H9 (cell line): ENCODE measurements around the gene WNT4. TPM values are rescaled to one million over a fixed set of nuclear protein-coding genes. Genes with fewer than 3 reads are reported as not detected.

Experiments
- DNase-seq: peaks from one replicate; pipeline ENCODE4 v3.0.0-alpha.2; 2017
- H2AFZ ChIP-seq: one replicate; pipeline ENCODE4 v1.6.1; 2013; ENCODE audit warnings: mild to moderate bottlenecking, low read length, control low read depth, moderate library complexity
- H2AK5ac ChIP-seq: 2 replicates; pipeline ENCODE4 v1.6.1; 2013; ENCODE audit warnings: low read length, control low read depth, mixed read lengths; ENCODE audit not compliant: insufficient read length
- H2BK120ac ChIP-seq: one replicate; pipeline ENCODE4 v1.6.1; 2013; ENCODE audit warnings: low read depth, mild to moderate bottlenecking, low read length, control low read depth, inconsistent platforms; ENCODE audit not compliant: poor library complexity, severe bottlenecking
- H2BK12ac ChIP-seq: 2 replicates; pipeline ENCODE4 v1.6.1; 2013; ENCODE audit warnings: low read length, control low read depth, mixed read lengths, low read depth; ENCODE audit not compliant: insufficient read length
- H2BK15ac ChIP-seq: 2 replicates; pipeline ENCODE4 v1.6.1; 2013; ENCODE audit warnings: low read depth, low read length, control low read depth
- H2BK20ac ChIP-seq: one replicate; pipeline ENCODE4 v1.6.1; 2013; ENCODE audit warnings: low read depth, mild to moderate bottlenecking, low read length, control low read depth, inconsistent platforms; ENCODE audit not compliant: poor library complexity, severe bottlenecking
- H2BK5ac ChIP-seq: 2 replicates; pipeline ENCODE4 v1.6.1; 2013; ENCODE audit warnings: low read length, control low read depth, mixed read lengths; ENCODE audit not compliant: insufficient read length
- H3K14ac ChIP-seq: 2 replicates; pipeline ENCODE4 v1.6.1; 2013; ENCODE audit warnings: low read length, control low read depth; ENCODE audit not compliant: insufficient read depth
- H3K18ac ChIP-seq: 2 replicates; pipeline ENCODE4 v1.6.1; 2013; ENCODE audit warnings: low read depth, mild to moderate bottlenecking, mixed read lengths, low read length, control low read depth; ENCODE audit not compliant: insufficient read length
- H3K23ac ChIP-seq: 2 replicates; pipeline ENCODE4 v1.6.1; 2013; ENCODE audit warnings: low read length, control low read depth, mixed read lengths, low read depth; ENCODE audit not compliant: insufficient read length
- H3K23me2 ChIP-seq: 2 replicates; pipeline ENCODE4 v1.6.1; 2013; ENCODE audit warnings: low read depth, mild to moderate bottlenecking, mixed read lengths, low read length, control low read depth; ENCODE audit not compliant: insufficient read length, poor library complexity, severe bottlenecking
- H3K27ac ChIP-seq: 2 replicates; pipeline ENCODE4 v1.5.1; 2013; ENCODE audit warnings: low read length, control low read depth, mixed read lengths, low read depth; ENCODE audit not compliant: insufficient read length
- H3K27me3 ChIP-seq: 2 replicates; pipeline ENCODE4 v1.6.1; 2013; ENCODE audit warnings: low read length, control low read depth, inconsistent platforms; ENCODE audit not compliant: insufficient read depth
- H3K4ac ChIP-seq: 2 replicates; pipeline ENCODE4 v1.6.1; 2013; ENCODE audit warnings: low read depth, mild to moderate bottlenecking, control low read depth, inconsistent platforms, low read length, moderate library complexity
- H3K4me1 ChIP-seq: 2 replicates; pipeline ENCODE4 v1.6.1; 2013; ENCODE audit warnings: low read length, control low read depth, inconsistent platforms; ENCODE audit not compliant: insufficient read depth
- H3K4me2 ChIP-seq: 2 replicates; pipeline ENCODE4 v1.6.1; 2013; ENCODE audit warnings: low read length, control low read depth, mixed read lengths; ENCODE audit not compliant: insufficient read length, insufficient read depth
- H3K56ac ChIP-seq: 2 replicates; pipeline ENCODE4 v1.6.1; 2013; ENCODE audit warnings: low read depth, mild to moderate bottlenecking, mixed read lengths, low read length, control low read depth; ENCODE audit not compliant: insufficient read length
- H3K79me1 ChIP-seq: 2 replicates; pipeline ENCODE4 v1.6.1; 2013; ENCODE audit warnings: low read depth, mild to moderate bottlenecking, moderate library complexity, low read length, control low read depth, inconsistent platforms; ENCODE audit not compliant: insufficient read depth, poor library complexity, severe bottlenecking
- H3K79me2 ChIP-seq: 2 replicates; pipeline ENCODE4 v1.6.1; 2013; ENCODE audit warnings: low read length, control low read depth, inconsistent platforms; ENCODE audit not compliant: insufficient read depth
- H3K9ac ChIP-seq: 2 replicates; pipeline ENCODE4 v1.6.1; 2013; ENCODE audit warnings: low read length, control low read depth, mixed read lengths; ENCODE audit not compliant: insufficient read length; ENCODE audit errors: extremely low read depth
- H3K9me3 ChIP-seq: one replicate; pipeline ENCODE4 v1.6.1; 2013; ENCODE audit warnings: low read depth, low read length, inconsistent platforms; ENCODE audit not compliant: control insufficient read depth
- H3T11ph ChIP-seq: one replicate; pipeline ENCODE4 v1.6.1; 2013; ENCODE audit warnings: mild to moderate bottlenecking, low read length, control low read depth, inconsistent platforms
- H4K20me1 ChIP-seq: one replicate; pipeline ENCODE4 v1.6.1; 2013; ENCODE audit not compliant: control insufficient read depth, insufficient read length, insufficient read depth
- H4K5ac ChIP-seq: 2 replicates; pipeline ENCODE4 v1.6.1; 2013; ENCODE audit warnings: low read depth, mild to moderate bottlenecking, mixed read lengths, low read length, control low read depth; ENCODE audit not compliant: insufficient read length
- H4K8ac ChIP-seq: replicated peaks from 2 replicates; pipeline ENCODE4 v1.6.1; 2013; ENCODE audit warnings: low read length, control low read depth, mixed read lengths, low read depth; ENCODE audit not compliant: insufficient read length
- H4K91ac ChIP-seq: 2 replicates; pipeline ENCODE4 v1.6.1; 2013; ENCODE audit warnings: low read depth, mild to moderate bottlenecking, moderate library complexity, mixed read lengths, low read length, control low read depth; ENCODE audit not compliant: insufficient read length
- H3K27ac Mint-ChIP-seq, 3 experiments: 2 replicates in 2 of 3; 3 replicates in 1 of 3; pipeline ENCODE4 v1.8.0; 2020 to 2021; ENCODE audit warnings: mixed read lengths in 3 of 3, mild to moderate bottlenecking in 1 of 3, moderate library complexity in 1 of 3
- H3K27me3 Mint-ChIP-seq: 2 replicates; pipeline ENCODE4 v1.8.0; 2021; ENCODE audit warnings: low read depth, mild to moderate bottlenecking, moderate library complexity, mixed read lengths
- H3K36me3 Mint-ChIP-seq, 3 experiments: 2 replicates in 2 of 3; 3 replicates in 1 of 3; pipeline ENCODE4 v1.8.0; 2020 to 2021; ENCODE audit warnings: low read depth in 3 of 3, mixed read lengths in 3 of 3; ENCODE audit not compliant: insufficient read depth in 1 of 3
- H3K4me1 Mint-ChIP-seq, 2 experiments: 2 replicates each; pipeline ENCODE4 v1.8.0; 2020; ENCODE audit warnings: mixed read lengths in 2 of 2
- H3K4me3 Mint-ChIP-seq, 2 experiments: 2 replicates in 1 of 2; 3 replicates in 1 of 2; pipeline ENCODE4 v1.8.0; 2020 to 2021; ENCODE audit warnings: mild to moderate bottlenecking in 2 of 2, mixed read lengths in 2 of 2, moderate library complexity in 1 of 2
- H3K9me3 Mint-ChIP-seq, 2 experiments: 2 replicates in 1 of 2; 3 replicates in 1 of 2; pipeline ENCODE4 v1.8.0; 2020; ENCODE audit warnings: mild to moderate bottlenecking in 2 of 2, mixed read lengths in 2 of 2, moderate library complexity in 1 of 2
- CTCF ChIP-seq: fragments of 200-600 bp; sonication (generic); conservative IDR thresholded peaks from 3 replicates; pipeline ENCODE4 v1.8.0; 2021; ENCODE audit warnings: antibody characterized with exemption, mild to moderate bottlenecking
- WGBS: extraction: QIAGEN DNeasy Blood & Tissue Kit; methylation state at CpG from one replicate; pipeline ENCODE4 v1.1.7; 2013; ENCODE audit warnings: missing lambda C conversion rate, low lambda C conversion rate, mixed read lengths; ENCODE audit not compliant: insufficient read length; ENCODE audit errors: extremely low coverage; 5-methylcytosine and 5-hydroxymethylcytosine counted together
- total RNA-seq: library from RNA; stranded (reverse); gene quantifications from 2 replicates; pipeline ENCODE4 v1.2.1, GENCODE V29; 2021

Gene WNT4
- total RNA-seq, 1 experiment from 2014 or later: 1.4 TPM

- Histone ChIP-seq H3K4ac (no peak overlapping the region), H3K9me3 (no peaks in the 10 kb centered on the region), H3K9ac (no peak overlapping the region), H2BK12ac (no peak overlapping the region), H3K18ac (no peak overlapping the region), H3K4me2 (no peak overlapping the region), H3K23ac (no peak overlapping the region), H3K79me2 (peaks cover 1% of the 10 kb centered on the region; the same call in 1 of the 2 replicates), H3K14ac (no peak overlapping the region), H2BK15ac (no peak overlapping the region), H3K79me1 (peaks cover under 1% of the 10 kb centered on the region), H3K4me1 (no peaks in the 10 kb centered on the region), H4K20me1 (no peaks in the 10 kb centered on the region), H4K5ac (no peak overlapping the region), H2AFZ (no peak overlapping the region), H3K23me2 (no peaks in the 10 kb centered on the region), H3K56ac (no peak overlapping the region), H2BK20ac (no peak overlapping the region), H3T11ph (no peak overlapping the region), H3K27me3 (no peaks in the 10 kb centered on the region), H4K91ac (no peak overlapping the region), H2BK120ac (no peak overlapping the region), H2AK5ac (no peak overlapping the region), H4K8ac (no peak overlapping the region), H2BK5ac (no peak overlapping the region), H3K27ac (no peak overlapping the region)
- Mint-ChIP-seq H3K36me3 (peaks cover 0 to 30% (median 12%) of the 10 kb centered on the region in 3 experiments; a peak in 4 of 7 replicates), H3K4me3 (no peak overlapping the region), H3K9me3 (no peaks in the 10 kb centered on the region), H3K4me1 (peaks cover 7 to 8% of the 10 kb centered on the region in 2 experiments), H3K27me3 (no peaks in the 10 kb centered on the region), H3K27ac (peak overlapping the region in 1 of 3 experiments; percentile 16; a peak in 2 of 7 replicates)
- no peak for DNase-seq
- no peak for TF ChIP-seq CTCF
- no CpG with 5 or more reads among the region's 1 CpG for WGBS
Measured at GRCh38 chr1:22101199-22101598, 41.7 kb downstream of the WNT4 start.
